Breast epithelium (tissue), 3 donors: ENCODE results near the gene KRTAP10-1.

ENCODE experiments used
- CTCF ChIP-seq, 3 donors: fragments of 450-650 bp; IDR thresholded peaks; one replicate each; pipeline ENCODE4 v1.5.1; 2016 to 2017; ENCODE audit warnings: antibody characterized with exemption in 3 of 3, mild to moderate bottlenecking in 3 of 3, moderate library complexity in 3 of 3
- POLR2A ChIP-seq: fragments of 450-650 bp; IDR thresholded peaks from one replicate; pipeline ENCODE4 v1.6.1; 2016; ENCODE audit warnings: antibody characterized with exemption, mild to moderate bottlenecking, moderate library complexity
- POLR2AphosphoS5 ChIP-seq, 3 donors: sonication (generic); formaldehyde crosslinking; IDR thresholded peaks; one replicate each; pipeline ENCODE4 v1.6.1; 2017; ENCODE audit warnings: antibody characterized with exemption in 3 of 3

- TF ChIP-seq CTCF (IDR thresholded peaks at IDR 0.05), result no peak
- no peak for TF ChIP-seq POLR2A
- TF ChIP-seq POLR2AphosphoS5 (IDR thresholded peaks at IDR 0.05), result no peak
These were observed 41.2 kb upstream of the KRTAP10-1 start for GRCh38 chr21:44581158-44581557.
